Skin epidermis (tissue), 12 donors: Measurements from ENCODE around the gene CKMT1B.
"Not testable (repeated sequence)": the region's sequence is repeated elsewhere in the genome, so short reads cannot be mapped to it uniquely, and the experiment has no call there.

Experiments used
- H3K27ac ChIP-seq, 21 experiments: fragments of 200-600 bp; sonication (generic) in 11 of 21; one replicate each; pipeline ENCODE4 v1.5.0; 2020; ENCODE audit warnings: mild to moderate bottlenecking in 3 of 21, inconsistent platforms in 2 of 21, moderate library complexity in 2 of 21
- H3K4me3 ChIP-seq, 7 experiments: fragments of 200-600 bp; sonication (generic) in 2 of 7; one replicate each; pipeline ENCODE4 v1.5.0; 2020; ENCODE audit warnings: inconsistent platforms in 2 of 7, mild to moderate bottlenecking in 2 of 7, moderate library complexity in 1 of 7

CKMT1B gene

DNA sequence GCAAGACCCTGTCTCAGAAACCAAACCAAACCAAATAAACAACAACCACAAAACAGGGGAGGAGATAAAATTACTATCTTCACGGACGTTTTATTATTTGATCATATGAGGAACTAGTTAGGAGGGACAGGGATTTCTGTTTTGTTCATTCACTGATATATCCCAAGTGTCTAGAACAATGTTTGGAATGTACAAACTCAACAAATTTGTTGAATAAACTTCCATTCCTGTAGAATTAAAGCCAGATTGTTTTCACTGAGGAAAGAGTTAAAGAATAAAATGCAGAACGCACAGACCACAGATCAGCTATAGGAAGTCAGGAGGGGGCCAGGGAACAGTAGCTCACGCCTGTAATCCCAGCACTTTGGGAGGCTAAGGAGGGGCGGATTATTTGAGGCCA lies 31.3 kb downstream of the CKMT1B start:
- Histone ChIP-seq H3K4me3 (no peak overlapping the region), H3K27ac (no peak overlapping the region)

DNA sequence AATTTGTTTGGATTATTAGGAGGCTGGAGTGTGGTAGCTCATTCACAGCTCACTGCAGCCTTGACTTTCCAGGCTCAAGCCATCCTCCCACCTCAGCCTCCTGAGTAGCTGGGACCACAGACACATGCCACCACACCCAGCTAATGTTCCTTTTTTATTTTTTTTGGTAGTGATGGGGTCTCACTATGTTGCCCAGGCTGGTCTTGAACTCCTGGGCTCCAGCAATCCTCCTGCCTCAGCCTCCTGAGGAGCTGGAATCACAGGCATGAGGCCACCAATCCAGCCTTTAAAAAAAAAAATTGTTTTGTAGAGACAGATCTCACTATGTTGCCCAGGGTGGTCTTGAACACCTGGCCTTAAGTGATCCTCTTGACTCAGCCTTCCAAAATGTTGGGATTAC lies 33.1 kb downstream of the CKMT1B start:
- not testable (repeated sequence) for H3K4me3 ChIP-seq, H3K27ac ChIP-seq

GRCh38 chr15:43638464-43639204 lies 44.8 kb downstream of the CKMT1B start:
- H3K4me3 ChIP-seq, H3K27ac ChIP-seq: not testable (repeated sequence)
